ENCODE data around the gene PMFBP1. TPM values are rescaled to one million over a fixed set of nuclear protein-coding genes. Genes with fewer than 3 reads are reported as not detected.

PMFBP1 gene
- total RNA-seq, 1 donor: under 0.01 TPM

DNA sequence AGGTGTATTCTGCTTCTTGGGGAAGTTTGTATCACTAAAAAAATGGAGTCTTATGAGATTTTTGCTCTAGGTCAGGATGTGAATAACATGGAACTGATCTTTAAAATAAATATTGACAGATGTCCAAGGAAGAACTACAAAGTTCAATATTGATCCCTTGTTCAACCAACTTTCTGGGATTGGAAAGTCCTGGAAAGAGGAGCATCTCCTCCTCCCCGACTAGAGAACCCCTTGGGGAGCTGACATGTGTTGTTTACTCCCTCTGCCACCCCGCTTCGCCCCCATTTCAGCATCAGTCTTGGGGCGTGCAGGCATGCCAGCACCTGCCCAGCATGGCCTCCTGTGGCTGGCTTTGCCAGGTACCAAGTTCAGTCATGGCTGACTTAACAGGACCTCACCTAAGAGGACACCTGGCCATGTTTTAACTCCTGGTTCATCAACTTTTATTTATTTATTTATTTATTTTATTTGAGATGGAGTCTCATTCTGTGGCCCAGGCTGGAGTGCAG is 33.8 kb downstream of the PMFBP1 start:
- no peak overlapping the region for H3K4me3 ChIP-seq (ENCODE audit: low read depth, low read length)
- DNase-seq (ENCODE audit: low read depth): no peak
- TF ChIP-seq, protein P1, sequence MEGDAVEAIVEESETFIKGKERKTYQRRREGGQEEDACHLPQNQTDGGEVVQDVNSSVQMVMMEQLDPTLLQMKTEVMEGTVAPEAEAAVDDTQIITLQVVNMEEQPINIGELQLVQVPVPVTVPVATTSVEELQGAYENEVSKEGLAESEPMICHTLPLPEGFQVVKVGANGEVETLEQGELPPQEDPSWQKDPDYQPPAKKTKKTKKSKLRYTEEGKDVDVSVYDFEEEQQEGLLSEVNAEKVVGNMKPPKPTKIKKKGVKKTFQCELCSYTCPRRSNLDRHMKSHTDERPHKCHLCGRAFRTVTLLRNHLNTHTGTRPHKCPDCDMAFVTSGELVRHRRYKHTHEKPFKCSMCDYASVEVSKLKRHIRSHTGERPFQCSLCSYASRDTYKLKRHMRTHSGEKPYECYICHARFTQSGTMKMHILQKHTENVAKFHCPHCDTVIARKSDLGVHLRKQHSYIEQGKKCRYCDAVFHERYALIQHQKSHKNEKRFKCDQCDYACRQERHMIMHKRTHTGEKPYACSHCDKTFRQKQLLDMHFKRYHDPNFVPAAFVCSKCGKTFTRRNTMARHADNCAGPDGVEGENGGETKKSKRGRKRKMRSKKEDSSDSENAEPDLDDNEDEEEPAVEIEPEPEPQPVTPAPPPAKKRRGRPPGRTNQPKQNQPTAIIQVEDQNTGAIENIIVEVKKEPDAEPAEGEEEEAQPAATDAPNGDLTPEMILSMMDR (IDR thresholded peaks at IDR 0.05; ENCODE audit: insufficient read depth, low read depth, low read length): no peak

DNA sequence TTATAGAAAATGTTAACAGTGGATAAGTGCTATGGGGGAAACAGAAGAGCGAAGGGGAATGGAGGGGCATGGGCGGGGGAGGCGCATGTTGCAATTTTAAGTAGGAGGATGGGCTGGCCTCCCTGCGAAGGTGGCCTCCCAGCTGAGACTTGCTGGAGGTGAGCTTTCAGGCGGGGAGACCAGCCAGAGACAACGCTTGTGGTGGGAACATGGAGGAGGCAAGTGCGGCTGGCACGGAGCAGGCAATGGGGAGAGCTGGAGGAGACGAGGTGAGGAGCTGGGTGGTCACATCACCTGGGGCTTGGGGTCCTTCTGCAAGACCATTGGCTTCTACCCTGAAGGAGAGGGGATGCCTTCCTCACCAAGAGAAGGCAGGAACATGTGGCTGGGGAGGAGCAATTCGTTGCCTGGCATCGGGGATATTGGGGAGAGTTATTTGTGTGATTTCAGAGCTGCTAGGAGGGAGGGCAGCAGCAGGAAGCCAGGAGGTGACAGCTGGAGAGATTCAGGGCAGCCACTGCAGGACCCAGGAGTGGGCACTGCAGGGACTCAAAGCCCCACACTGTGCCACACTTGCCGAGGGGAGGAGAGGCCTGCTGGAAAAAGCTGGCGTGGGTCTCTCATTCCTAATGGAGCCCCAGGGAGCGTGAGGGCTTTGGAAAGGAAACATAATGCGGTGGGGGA is 34.4 kb downstream of the PMFBP1 start:
- no peak for DNase-seq (ENCODE audit: low read depth)
- TF ChIP-seq, protein P1 (IDR thresholded peaks at IDR 0.05; ENCODE audit: insufficient read depth, low read depth, low read length): no peak
- no peak overlapping the region for H3K4me3 ChIP-seq (ENCODE audit: low read depth, low read length)

DNA sequence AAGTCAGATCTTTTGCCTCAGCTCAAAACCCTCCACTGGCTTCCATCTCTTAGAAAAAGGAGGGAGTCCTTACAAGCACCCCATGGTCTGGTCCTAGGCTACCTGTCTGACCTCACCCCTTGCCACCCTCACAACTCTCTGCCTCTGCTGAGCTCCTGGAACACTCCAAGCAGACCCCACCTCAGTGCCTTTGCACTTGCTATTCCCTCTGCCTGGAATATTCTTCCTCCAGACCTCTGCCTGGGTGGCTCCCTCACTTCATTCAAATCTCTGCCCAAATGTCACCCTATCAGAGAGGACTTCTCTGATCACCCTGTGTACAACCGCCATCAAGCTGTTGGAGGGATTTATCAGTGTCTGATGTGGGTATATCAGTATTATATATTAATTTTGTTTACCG is 37.4 kb downstream of the PMFBP1 start:
- TF ChIP-seq, protein P1 (IDR thresholded peaks at IDR 0.05; ENCODE audit: insufficient read depth, low read depth, low read length): no peak
- DNase-seq (ENCODE audit: low read depth): no peak
- H3K4me3 ChIP-seq (ENCODE audit: low read depth, low read length): no peak overlapping the region

DNA sequence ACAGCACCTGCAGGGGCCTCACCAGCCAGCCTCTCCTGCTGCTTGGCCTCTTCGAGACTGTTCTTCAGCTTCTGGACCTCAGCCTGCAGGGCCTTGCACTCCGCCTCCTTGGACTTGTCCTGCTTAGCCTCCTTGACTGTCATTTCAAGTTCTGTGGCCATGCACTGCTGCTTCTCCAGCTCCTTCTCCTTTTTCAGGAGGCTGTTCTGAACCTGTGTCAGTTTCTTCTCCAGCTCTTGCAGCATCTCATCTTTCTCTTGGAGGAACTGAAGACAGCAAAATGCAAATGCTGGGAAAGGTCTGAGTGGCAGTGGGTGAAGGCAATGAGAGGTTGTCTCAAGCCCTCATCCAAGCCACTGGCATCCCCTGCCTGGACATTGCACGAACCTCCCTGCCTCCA is 39.2 kb downstream of the PMFBP1 start:
- no peak overlapping the region for H3K4me3 ChIP-seq (ENCODE audit: low read depth, low read length)
- TF ChIP-seq, protein P1 (IDR thresholded peaks at IDR 0.05; ENCODE audit: insufficient read depth, low read depth, low read length): no peak
- DNase-seq (ENCODE audit: low read depth): no peak

DNA sequence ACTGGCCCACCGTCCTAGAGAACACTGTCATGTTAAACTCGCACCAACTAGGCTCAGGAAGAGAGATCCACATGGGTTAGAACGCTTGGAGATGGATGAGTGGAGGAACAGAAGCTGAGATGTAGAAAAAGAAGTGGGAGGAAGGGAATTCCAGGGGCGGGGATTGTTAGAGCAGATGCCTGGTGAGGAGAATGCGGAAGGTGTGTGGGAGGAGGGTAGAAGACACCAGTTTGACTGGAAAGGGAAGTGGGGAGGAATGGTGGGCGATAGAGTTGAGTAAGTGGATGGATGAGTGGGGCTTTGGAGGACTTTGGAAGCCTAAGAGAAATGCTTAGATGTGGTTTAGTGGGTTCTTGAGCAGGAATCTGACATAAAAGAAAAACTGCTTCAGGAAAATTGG is 40.9 kb downstream of the PMFBP1 start:
- DNase-seq (ENCODE audit: low read depth): no peak
- H3K4me3 ChIP-seq (ENCODE audit: low read depth, low read length): no peak overlapping the region
- TF ChIP-seq, protein P1 (IDR thresholded peaks at IDR 0.05; ENCODE audit: insufficient read depth, low read depth, low read length): no peak

DNA sequence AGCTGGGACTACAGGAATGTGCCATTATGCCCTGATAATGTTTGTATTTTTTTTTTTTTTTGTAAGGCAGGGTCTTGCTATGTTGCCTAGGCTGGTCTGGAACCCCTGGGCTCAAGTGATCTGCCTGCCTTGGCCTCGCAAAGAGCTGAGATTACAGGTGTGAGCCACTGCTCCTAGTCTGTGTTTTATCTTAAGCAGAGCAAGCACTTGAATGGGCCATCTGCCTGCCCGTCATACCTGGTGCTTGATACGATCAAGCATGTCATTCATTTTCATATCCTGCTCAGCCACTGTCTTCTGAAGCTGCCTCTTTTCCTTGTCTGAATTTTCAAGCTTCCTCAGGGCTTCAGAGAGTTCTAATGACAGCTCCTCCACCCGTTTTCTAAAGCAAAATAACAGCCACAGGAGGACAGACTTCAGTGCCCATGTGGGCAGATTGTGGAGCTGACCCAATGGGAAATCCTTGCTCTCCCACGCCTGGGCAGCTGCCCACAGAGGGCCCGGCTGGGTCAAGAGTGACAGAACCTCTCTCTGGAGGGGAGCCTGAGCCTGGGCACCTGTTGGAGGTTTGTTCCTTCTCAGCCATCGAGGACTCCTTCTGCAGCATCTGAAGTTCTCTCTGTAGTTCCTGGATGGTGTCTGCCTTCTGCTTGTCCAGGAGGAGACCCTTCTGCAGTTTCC is 41.8 kb downstream of the PMFBP1 start:
- TF ChIP-seq, protein P1 (IDR thresholded peaks at IDR 0.05; ENCODE audit: insufficient read depth, low read depth, low read length): no peak
- DNase-seq (ENCODE audit: low read depth): no peak
- no peak overlapping the region for H3K4me3 ChIP-seq (ENCODE audit: low read depth, low read length)
